HG03175 (cell line): ENCODE results near the gene NXPE4.

ENCODE experiments used
- ATAC-seq: cut with Tn5 transposase; IDR thresholded peaks from one replicate; pipeline ENCODE4 v1.9.1; 2021; ENCODE audit warnings: mild to moderate bottlenecking, moderate library complexity; ENCODE audit not compliant: unreplicated experiment

Gene NXPE4

DNA sequence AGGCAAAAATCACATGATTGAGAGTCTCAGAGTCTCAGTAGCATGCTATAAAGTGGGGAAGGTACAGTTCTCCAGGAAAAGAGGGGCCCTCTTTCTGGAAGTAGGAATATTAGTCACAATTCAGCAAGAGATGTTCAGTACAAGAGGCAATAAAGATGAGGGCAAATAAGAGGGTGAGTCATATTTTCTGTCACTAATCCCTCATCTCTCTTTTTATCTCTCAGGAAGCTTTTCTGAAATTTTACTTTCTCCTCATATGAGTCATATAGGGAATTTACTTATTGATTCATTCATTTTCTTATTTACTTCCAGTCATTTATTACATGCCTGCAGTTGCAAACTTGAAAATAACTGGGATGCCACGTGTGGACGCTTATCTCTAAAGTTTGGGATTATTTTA lies 32.5 kb downstream of the NXPE4 start:
- ATAC-seq: no peak

GRCh38 chr11:114562166-114562916 lies 33.2 kb downstream of the NXPE4 start:
- no peak for ATAC-seq

DNA sequence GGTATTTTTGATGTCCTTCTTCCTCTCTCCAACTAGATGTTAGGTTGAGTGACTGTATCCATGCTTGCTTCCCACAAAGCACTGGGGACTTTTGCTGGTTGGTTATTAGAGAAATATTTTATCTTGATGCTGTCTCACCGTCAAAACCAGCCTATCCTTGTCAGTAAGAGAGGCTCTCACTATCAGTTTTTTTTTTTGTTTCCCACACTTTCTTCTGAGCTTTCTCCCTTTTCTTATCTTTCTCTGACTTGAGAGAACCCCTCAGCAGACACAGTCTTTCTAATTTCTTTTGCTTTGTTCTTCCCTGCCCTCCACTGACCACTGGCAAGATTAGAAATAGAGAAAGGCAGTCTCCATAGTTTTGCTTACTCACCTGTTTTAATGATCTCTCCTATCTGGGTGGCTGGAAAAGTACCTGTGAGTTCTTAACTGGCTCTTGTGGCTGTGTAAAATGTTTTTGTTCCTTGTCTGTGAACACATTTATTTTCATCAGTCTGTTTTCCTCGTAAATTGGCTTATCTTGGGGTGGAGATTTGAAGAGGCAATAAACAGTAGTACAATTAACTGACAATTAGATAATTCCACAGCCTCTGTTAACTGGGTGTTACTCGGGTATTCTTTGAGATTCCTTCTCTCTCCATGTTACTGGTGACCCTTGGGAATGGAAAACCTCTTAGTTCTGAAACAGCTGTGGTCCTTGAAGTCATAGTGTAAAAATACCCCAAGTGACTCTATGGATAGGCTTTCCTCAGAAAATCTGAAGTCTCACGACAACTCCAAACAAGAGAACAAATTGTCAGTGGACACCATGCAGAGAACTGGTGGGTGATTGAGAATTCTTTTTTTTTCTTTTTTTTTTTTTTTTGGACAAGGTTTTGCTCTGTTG lies 35.9 kb downstream of the NXPE4 start, which contains the start of gene NXPE1:
Gene NXPE1, minus strand, starts transcription at position 457 of the 886 bp plus-strand sequence. CDS start 8,680 bp downstream, outside the sequence.
- no peak for ATAC-seq

- no peak for ATAC-seq
Observed at GRCh38 chr11:114556135-114556534, 39.5 kb downstream of the NXPE4 start.

- ATAC-seq: no peak
Observed at GRCh38 chr11:114553642-114554041, 41.9 kb downstream of the NXPE4 start.

DNA sequence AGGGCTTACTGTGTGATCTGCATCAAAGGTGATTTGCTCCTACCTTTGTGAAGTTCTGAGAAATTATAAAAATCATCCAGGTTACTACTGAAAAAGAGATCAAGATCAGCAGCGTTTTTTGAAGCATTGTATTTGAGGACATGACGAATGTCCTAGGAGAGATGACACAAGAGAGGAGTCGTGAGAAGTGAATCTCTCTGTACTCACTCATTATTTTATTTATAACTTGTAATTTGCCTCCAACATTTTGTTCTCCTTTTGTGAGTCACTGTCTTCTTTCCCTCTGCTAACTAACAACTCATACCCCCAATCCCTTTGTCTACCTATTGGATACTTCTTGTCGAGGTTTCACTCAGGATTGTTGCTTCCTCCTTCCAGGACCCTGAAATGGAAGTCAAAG lies 44.5 kb downstream of the NXPE4 start:
- ATAC-seq: no peak

GRCh38 chr11:114525682-114526081 lies 69.9 kb downstream of the NXPE4 start:
- ATAC-seq: no peak

DNA sequence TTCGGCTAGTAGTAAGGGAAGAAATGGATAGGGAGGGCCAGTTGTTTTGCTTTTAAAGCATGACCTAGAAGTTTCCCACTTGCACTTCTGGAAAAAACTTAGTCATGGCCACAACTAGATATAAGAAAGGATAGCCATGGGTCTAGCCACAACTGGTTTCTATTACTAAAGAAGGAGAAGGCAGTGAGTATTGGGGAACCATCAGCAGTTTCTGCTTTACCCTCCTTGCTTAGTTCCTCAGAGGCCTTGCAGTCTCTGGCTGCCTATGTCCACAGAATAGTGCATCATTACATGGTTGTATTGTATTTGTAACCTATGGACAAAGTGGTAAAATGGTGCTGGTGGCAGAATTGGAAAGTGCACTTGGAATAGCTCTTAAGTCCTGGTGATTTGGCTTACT lies 71.5 kb downstream of the NXPE4 start:
- no peak for ATAC-seq

- ATAC-seq: no peak
Observed at GRCh38 chr11:114522818-114523217, 72.8 kb downstream of the NXPE4 start.
